ENCODE measurements around the gene ITGA7.

ITGA7 gene

DNA sequence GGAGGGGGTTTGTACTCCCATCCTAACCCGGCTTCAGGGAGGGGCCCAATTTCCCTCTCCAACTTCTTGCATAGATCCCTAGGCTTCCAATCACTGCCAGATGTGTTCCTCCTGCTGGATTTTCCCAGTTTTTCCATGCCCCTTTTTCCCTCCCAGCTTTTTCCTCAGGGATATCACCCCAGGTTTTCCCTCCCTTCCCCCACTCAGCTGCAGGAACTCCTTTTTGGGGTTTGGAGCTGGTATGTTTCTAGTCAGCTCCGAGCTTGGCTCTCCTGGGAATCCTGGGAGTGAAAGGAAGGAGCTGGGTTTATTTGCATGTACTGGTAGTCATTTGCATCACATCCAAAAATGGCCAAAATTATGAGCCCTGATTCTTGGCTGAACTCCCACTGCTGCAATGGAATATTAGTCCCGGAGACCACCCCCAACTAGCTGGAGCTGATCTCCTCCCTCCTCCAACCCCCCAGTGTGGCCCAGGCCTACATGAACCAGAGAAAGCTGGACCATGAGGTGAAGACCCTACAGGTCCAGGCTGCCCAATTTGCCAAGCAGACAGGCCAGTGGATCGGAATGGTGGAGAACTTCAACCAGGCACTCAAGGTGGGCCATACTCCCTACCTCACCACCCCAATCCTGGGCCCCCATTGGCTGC, 11.0 kb upstream of the ITGA7 start:
- no peak for DNase-seq (ENCODE audit: low read depth)

DNA sequence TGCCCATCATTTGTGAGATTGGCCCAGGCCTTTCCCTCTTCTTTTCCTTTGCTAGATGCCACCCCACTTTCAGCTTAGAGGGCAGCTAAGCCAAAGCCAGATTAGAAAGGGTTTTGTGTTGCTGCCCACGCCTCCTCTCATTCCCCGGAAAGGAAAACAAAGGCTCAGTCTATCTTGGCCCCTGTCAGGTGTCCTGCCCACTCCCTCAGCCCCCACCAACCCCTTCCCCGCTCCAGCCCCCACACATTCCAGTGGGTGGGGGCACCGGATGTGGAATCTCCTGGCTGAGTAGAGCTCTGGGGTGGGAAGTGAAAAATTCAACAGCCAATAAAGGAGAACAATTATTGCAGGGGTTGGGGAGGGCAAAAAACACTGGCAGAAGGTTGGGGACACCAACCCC, 10.3 kb upstream of the ITGA7 start:
- no peak for DNase-seq (ENCODE audit: low read depth)

DNA sequence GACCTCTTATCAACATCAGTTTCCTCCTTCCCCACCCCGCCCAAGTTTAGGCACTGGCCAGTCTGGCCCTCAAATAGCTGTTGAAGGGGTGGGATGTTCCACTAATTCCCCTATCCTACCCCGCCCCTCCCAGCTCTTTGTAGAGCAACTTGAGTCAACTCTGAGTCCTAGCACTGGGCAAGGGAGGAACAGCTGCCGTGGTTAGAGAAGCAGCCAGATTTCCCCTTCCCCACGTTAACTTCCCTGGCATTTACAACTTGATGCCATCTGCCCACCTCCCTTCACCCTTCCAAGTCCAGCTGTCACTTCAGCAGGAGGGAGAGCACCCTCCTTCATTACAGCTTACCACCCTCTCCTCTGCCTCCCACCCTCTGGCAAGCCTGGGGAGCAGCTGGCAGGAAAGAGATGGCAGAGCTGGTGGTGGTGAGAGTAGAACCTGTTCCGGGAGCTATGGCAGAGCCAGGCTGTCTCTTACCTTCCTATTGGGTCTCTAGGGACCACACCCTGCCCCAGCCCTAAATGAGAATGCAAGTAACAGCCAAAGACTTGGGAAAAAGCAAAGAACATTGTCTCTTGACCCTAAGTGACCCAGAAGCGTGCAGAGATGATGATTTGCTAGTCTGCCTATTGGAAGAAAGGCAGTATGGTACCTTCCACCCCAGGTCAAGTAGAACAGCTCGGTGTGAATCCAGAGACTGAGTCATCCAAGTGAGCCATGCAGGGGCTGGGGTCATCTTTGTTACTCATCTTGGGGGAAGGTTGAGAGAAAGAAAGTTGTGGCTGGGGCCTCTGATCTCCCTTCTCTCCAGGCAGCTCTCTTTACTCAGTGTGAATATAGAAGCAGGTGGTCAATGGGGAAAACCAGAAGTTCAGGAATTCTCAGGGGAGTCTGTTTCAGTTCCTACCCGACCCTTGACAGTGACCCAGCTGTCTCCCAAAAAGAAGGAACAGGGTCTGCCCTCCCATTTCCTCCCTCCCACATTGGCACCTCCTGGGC, 9.6 kb upstream of the ITGA7 start:
- DNase-seq (ENCODE audit: low read depth): no peak

DNA sequence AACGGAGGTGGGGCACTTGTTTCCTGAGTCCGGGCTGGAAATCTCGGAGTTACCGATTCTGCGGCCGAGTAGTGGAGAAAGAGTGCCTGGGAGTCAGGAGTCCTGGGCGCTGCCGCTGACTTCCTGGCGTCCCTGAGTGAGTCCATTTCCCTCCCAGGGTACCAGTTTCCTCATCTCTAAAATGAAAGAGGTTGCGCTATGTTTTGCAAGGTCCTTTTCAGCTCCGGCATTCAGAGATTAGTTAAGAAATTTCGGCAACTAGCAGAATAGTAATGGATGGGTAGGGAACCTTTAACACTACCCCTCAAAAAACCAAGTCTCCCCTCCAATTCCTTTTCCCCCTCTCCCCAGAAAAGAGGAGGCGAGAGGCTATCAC, 8.9 kb upstream of the ITGA7 start:
- DNase-seq (ENCODE audit: low read depth): no peak

DNA sequence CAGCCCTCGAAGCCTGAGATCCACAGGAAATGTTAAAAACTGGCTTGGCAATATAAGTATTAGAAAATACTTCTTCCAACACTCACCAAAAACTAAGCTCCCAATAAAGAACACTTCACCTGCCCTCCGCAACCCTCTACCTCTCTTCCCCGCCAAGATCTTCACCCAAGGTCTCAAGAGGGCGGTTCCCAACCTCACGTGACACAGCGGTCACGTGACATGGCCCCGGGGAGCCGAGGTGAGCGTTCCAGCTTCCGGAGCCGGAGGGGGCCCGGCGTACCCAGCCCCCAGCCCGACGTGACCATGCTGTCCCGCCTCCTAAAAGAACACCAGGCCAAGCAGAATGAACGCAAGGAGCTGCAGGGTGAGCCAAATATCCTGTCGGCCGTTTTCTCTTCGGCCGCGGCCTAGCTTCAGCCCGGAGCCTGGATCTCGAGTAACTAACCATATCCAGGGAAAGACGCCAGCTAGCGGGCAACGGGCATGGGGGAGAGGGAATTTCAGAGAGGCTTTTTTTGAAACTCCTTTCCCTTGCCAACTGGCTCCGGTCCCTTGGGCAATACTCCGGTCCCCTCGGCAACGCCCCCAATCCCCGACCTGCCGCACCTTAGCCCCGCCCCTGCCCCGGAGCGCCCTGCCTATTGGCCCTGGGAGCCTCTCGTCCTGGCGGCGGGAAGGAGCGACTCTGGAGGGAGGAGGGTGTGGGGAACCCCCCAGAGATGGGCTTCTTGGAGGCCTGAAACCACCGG, 8.3 kb upstream of the ITGA7 start, which contains the start of gene BLOC1S1:
Gene BLOC1S1 (plus strand): TSS at position 214 of the 749 bp plus-strand sequence. CDS start 6 bp downstream, at position 220.
- peak; percentile 49 for DNase-seq (ENCODE audit: low read depth)

DNA sequence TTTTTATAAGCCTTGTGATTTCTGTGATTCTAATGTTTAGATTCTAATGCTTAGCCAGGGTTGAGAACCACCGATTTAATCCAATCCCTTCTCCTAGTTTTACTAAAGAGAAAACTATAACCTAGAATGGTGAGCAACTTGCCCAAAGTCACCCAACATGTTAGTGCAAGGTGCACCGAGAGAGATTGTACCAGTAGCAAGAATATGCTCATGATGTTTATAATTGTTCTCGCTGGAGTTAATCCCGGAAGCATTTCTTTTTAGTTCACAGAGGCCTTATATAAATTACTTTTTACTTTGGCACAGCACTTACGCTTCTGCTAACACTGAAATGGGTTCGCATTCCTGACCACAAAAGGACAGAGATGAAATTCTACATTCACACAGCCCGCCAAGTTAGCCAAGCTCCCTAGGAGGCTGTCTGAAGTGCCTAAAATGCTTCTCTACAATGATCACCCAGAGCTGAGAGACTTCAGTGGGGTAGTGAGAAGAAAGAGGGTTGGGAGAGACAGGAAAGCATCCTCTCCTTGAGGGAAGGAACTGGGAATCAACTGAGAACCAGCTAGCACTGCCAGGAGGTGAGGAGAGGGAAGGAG, 7.6 kb upstream of the ITGA7 start:
- DNase-seq (ENCODE audit: low read depth): no peak

DNA sequence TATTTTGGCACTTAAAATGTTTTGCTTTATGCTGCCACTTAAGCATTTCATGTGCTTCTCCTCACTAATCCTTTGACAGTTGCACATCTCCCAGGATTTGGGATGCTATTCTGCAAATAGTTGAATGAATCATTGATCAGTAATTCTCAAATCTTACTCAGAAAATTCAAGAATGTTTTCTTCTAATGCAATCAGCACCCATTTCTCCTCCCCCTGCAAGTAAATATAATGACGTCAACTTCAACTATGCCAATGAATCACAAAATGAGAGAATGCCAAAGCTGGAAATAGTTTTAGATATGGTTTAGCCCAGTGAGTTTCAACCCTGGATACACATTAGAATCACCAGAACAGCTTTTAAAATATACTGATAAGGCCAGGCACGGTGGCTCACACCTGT, 6.0 kb upstream of the ITGA7 start:
- peak; percentile 80 for DNase-seq (ENCODE audit: low read depth)

DNA sequence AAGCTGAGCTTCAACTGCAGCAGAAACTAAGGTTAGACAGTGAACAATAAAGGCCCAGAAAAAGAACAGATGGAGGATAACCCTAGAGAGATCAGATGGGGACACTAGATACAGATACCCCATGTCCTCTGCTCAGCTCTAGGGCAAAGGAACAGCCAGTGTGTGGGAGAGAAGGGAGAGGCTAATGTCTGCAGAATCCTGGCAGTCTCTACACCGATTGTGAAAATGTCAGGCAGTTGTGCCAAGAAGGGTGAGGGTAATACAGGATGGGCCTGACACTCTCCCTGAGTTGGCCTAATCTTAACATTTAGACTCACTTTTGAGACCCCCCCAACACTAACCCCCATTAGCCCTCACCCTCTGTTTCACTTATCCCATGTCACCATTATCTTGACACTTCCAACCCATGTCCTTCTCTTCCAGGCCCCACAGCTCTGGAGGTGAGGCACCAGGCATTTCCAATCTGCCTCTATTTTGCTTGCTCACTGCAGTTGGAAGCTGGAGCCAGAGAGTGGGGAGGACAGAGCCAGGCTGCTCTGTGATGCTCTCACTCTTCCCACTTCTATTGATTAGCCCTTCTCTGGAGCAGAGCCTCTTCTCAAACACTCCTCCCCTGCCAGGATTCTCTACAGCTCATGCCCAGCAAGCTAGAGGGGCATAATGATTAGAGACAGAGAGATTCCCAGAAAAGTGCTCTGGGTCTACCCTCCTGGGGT, 5.2 kb upstream of the ITGA7 start:
- DNase-seq (ENCODE audit: low read depth): no peak

DNA sequence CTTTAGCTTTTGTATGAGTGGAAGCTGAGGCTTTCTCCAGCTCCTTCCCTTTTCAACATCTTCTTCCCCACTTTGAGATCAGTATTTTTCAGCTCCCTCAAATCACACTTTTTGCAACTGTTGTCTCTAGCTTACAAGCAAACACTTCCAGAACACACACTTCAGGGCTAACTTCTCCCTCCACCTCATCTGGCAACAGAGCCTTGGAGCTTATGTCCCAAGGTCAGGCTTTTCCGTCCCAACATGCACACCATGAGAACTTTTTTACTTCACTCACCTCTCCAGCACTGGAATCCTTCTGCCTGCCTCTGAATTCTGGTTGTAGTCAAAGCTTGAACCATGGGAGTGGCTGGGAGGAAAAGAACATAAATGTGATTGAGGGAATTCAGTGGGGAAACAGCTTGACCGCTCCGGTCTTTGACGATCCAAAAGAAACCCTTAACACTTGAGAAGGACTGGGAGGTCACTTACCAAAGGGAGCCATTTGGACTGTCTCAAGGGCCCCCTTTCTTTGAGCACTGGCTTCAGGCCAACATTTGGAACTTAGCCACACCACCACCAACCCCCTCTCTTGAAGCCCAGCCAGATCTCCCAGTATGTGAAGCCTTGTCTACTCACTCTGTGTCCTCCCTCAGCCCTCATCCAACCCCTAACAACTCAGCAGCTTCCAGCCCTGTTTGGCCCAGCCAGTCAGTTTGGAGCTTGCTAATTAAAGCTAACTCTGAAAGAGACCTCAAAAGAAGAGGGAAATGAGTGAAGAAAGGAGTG, 4.3 kb upstream of the ITGA7 start:
- DNase-seq (ENCODE audit: low read depth): no peak

DNA sequence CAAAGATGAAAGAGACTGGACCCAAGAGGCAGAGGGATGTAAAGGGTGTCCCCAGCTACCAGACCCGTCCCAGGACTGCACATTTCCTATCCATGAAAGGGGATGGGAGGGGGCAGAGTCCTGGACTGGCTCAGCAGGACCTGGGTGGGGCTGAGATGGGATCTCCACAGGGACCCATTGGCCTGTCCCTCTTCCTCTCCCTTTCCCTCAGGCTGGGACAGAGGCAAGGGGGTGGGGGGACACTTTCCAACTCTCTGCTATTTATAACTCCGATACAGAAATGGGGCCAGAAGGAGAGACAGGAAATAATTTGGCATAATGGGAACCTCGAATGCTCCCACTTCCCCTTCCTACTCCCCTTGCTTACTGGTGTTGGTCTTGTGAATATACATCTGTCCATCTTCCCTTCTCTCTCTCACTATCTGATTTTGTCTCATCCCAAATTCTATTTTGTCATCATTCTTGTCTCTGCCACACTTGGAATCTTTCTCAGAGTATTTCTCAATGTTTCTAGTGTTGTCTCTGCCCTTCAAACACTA, 1.1 kb upstream of the ITGA7 start:
- DNase-seq (ENCODE audit: low read depth): no peak

DNA sequence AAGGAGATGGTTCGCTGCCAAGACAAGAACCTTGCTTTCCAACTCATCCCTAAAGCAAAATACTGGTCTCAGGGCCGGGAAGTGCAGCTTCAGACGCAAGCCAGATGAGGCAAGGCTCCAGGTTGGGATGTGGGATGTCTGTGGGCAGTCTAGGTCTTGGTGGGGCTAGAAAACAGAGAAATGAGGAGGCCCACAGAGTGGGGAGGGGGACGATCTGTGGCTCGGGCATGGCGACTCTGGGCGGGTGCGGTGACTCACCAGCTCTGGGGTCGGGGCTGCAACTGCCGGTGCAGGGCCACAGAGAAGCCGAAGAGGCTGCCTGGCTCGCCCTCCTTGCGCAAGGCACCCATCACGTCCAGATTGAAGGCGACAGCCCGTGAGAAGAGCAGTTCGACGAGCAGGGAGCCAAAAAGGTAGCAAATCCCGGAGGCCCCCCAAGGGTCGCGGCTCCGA, 459 bp downstream of the ITGA7 start:
- DNase-seq (ENCODE audit: low read depth): no peak

DNA sequence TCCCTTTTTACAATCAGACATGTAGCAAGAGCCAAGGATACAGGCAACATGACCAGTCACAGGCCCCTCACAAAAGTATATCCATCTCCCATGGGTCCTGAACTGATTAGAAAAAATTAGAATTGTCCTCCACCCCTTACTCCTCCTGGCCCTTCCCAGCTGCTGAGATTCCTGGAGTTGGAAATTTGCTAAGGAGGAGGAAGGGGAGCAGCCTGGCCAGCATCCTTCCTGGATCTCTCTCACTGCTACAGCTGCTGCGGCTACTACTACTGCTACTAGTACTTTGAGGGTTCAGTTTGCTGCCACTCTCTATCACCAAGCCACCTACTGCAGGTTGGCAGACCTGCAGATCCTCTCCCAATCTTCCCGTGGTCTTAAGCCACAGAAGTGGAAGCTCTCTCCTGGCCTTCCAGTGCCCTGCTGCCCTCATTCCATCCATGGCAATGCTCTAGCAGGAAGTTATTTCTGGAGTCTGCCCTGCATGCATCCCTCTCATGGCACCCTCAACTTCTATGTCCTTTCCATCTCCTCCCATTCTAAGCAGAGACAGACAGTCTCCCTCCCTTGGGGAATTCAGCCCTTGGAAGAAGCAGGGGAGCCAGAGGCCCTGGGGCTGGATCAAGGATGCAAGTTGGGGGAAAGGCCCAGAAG, 1.0 kb downstream of the ITGA7 start:
- no peak for DNase-seq (ENCODE audit: low read depth)

DNA sequence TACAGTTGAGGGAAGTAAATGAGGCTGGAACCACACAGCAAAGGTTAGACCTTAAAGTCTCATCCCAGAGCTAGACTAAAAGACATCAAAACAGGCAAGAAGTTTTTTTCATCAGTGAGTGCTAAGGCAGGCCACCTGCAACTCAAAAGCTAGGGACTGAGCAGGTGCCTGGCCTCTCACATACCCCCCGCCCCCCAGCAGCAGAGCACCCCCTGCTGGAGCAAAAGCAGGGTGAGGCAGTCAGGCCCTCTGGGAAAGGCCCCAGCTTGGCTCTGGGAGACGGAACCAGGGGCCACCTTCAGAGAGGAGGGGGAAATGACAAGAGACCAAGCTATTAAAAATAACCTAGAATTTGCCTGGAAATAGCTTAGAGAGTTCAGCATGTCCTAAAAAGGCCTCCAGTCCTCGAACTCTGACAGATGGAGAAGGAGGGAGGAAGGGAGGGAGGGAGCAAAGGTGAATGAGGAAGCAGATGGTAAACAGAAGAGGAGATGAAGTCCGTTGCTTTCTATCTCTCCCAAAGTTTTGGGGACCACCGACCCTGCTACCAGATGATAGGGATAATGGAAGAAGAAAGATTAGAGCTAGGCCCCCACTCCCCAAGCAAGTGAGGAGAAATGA, 1.8 kb downstream of the ITGA7 start:
- DNase-seq (ENCODE audit: low read depth): no peak

DNA sequence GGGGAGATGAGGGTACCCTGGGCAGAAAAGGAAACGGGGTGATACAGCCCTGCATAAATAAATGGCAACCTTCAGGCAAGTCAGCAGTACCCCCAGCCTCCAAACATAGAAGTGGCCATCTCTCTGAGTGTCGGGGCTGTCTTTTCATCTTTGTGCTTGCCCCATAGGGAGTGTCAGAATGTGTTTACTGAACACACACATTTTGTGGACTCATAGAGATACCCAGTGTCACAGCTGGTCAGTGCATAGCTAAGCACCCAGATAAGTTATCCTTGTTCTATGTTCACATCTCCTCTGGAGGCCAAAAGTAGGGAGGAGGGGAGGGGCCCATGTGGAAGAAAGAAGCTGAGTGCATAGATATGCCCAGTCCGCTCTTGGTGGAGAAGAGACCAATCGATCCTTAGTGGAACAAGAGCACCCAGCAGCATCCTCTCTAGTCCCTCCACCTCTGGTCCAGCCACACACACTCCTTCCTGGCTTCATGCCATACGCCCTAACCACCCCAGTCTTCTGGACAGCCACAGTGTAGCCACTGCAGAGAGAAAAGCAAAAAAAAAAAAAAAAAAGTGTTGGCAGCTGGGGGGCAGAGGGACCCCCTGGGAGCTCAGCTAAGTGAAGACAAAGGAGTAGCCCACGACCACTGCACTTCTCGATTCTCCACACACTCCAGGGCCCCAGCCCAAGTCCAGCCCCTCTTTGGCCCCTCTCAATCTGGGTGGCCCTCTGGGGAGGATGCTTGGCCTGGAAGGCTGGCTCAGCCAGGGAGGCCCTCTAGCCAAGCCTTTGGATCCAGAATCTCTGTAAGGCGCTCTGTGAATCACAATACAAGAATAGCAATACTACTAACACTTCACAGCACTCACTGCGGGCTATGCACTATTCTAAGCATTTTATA, 2.6 kb downstream of the ITGA7 start:
- DNase-seq (ENCODE audit: low read depth): no peak

DNA sequence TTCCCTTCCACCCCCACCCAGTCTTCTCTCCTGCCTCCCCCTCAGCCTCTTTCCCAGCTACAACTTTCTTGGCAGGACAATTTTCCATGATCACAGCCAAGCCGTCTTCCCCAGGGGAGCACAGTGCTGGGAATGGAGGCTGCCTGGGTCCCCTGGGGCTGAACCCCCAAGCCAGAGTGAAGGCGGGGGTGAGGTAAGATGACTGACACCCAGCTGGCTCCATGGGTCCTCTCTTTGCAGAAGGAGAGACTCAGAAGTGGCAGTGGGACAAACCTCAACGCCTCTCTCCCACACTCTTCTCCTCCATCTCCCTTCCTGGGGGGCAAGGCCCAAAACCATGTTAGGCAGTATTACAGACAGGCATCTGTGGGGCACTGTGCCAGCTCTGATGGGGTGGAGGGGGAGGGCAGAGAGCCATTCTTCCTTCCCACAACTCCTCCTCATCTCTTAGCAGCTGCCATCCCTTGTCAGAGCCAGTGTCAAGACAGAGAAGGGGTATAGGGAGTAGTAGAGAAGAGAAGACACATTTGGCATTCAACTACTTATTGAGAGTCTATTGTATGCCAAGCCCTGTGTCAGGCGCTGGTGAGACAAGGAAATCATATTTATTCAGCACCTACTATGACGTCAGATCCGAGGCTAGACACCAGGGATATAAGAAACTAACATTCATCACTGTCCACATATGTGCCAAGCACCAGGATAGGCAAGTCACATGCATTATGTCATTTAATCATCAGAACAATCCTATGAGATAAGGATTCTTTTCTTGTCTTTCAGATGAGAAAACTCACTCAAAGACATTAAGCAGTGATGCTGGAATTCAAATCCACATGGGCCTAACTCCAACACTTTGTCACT, 3.6 kb downstream of the ITGA7 start:
- no peak for DNase-seq (ENCODE audit: low read depth)

DNA sequence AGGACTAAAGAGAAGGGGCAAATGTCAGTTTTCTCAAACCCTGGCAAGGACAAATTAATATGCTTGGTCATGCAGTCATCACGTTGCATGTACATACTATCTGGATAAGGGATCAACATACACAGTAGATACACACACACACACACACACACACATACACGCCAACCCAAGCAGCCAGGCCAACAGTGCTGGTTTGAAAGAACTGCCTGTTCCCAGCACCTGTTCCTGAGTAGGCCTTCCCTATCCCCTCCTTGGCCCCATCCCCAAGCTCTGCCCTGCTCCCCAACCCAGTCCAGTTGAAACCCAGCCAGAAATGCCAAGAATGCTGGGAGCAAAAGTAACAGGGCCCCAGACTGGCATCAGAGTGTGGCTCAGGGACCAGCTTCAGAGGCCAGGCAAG, 4.4 kb downstream of the ITGA7 start:
- no peak for DNase-seq (ENCODE audit: low read depth)

DNA sequence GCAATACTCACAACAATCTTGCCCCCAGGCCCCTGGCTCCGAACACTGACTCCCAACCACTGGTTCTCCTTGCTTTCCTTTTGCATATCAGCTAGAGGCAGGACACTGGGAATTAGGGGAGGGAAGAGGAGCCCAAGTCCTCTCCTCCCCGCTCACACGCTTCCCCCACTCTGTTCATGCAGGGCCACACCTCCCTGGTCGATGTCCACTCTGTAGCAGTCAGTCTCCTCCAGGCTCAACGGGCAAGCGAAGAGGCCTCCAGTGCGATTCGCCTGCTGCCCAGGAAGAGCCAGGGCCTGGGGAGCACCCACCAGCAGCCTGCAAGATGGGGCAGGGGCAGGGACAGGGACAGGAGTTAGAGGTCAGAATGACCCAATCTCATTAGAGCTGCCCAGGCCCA, 4.8 kb downstream of the ITGA7 start:
- DNase-seq (ENCODE audit: low read depth): no peak

Measured in GM04503 (cell line).